ENCODE measurements around the gene NUDT3. TPM values are rescaled to one million over a fixed set of nuclear protein-coding genes. Genes with fewer than 3 reads are reported as not detected.

NUDT3 gene
- total and polyA plus RNA-seq, 9 of the 15 experiments (the other 6 are each of a cell fraction or from before 2014, with no cell fraction given), result 5.4 to 81.2 (median 56.4) TPM

GRCh38 chr6:34392497-34393190 is at the start of gene NUDT3 (continued):
- TF ChIP-seq SNIP1 (IDR thresholded peaks at IDR 0.05; ENCODE audit: low read depth) (no peak), ETV6 (IDR thresholded peaks at IDR 0.05; ENCODE audit: borderline replicate concordance in 1 of 2, low read depth in 2 of 2, low read length in 1 of 2) (no peak; a peak in 1 of 4 replicates), ETV6 (CRISPR knock-in tag; IDR thresholded peaks at IDR 0.05; ENCODE audit: borderline replicate concordance) (0 out of 2 replicates have a peak, but pooled peaks have one; percentile 57), ETV1 (tag; conservative IDR thresholded peaks at IDR 0.05; ENCODE audit: low read depth) (peak; percentile 88), KLF1 (tag; IDR thresholded peaks at IDR 0.05) (peak; percentile 78; the same call in 1 of the 2 replicates), HMG20B (CRISPR knock-in tag; IDR thresholded peaks at IDR 0.05) (no peak), STAG1 (CRISPR knock-in tag; IDR thresholded peaks at IDR 0.05; ENCODE audit: borderline replicate concordance) (peak; percentile 9; the same call in 1 of the 2 replicates), NKRF (IDR thresholded peaks at IDR 0.05; ENCODE audit: borderline replicate concordance) (peak; percentile 57; the same call in 1 of the 2 replicates), E2F4 (CRISPR knock-in tag; IDR thresholded peaks at IDR 0.05; ENCODE audit: low read depth) (peak; percentile 21; the same call in 1 of the 2 replicates), MCM5 (IDR thresholded peaks at IDR 0.05; ENCODE audit: low read depth) (no peak), ATF4 (CRISPR knock-in tag; IDR thresholded peaks at IDR 0.05) (no peak), HNRNPH1 (optimal IDR thresholded peaks at IDR 0.05; ENCODE audit: low read depth, low read length) (peak; percentile 99), POLR2H (tag; IDR thresholded peaks at IDR 0.05; ENCODE audit: low read depth) (peak; percentile 79), DPF2 (IDR thresholded peaks at IDR 0.05) (peak; percentile 48; the same call in 1 of the 2 replicates), C11orf30 (IDR thresholded peaks at IDR 0.05; ENCODE audit: low read depth) (no peak; the same call in 1 of the 2 replicates), CCNT2 (IDR thresholded peaks at IDR 0.05; ENCODE audit: borderline replicate concordance, extremely low read depth, insufficient read length, low read depth, low read length) (peak; percentile 78), ZNF57 (CRISPR knock-in tag; IDR thresholded peaks at IDR 0.05) (no peak), E2F8 (IDR thresholded peaks at IDR 0.05; ENCODE audit: low read depth, partially characterized antibody) (no peak), MAX (CRISPR knock-in tag; IDR thresholded peaks at IDR 0.05) (peak; percentile 36)
